Tibial nerve (tissue), 4 donors: ENCODE measurements around the gene TUBGCP5. TPM values are rescaled to one million over a fixed set of nuclear protein-coding genes. Genes with fewer than 3 reads are reported as not detected.
A peak's percentile ranks its signal among the peaks of the same experiment; 100 is the strongest.
"Not testable (repeated sequence)": the region's sequence is repeated elsewhere in the genome, so short reads cannot be mapped to it uniquely, and the experiment has no call there.

Experiments
- DNase-seq, 2 donors: peaks; one replicate each; pipeline ENCODE4 v3.0.0-alpha.2; 2019; ENCODE audit warnings: low spot score in 2 of 2
- H3K27ac ChIP-seq, 4 donors: fragments of 200-600 bp; sonication (generic) in 3 of 4; one replicate each; pipeline ENCODE4 v1.5.1; 2017 to 2019; ENCODE audit warnings: mild to moderate bottlenecking in 1 of 4
- H3K27me3 ChIP-seq, 2 donors: fragments of 200-600 bp; sonication (generic) in 1 of 2; one replicate each; pipeline versions ENCODE4 v1.5.1 to v1.6.0; 2017 to 2019
- H3K36me3 ChIP-seq, 3 donors: fragments of 200-600 bp; sonication (generic); one replicate each; pipeline ENCODE4 v1.5.1; 2018 to 2019
- H3K4me1 ChIP-seq, 4 donors: fragments of 200-600 bp; sonication (generic) in 3 of 4; one replicate each; pipeline ENCODE4 v1.5.1; 2017 to 2019
- H3K4me3 ChIP-seq, 4 donors: fragments of 200-600 bp; sonication (generic) in 3 of 4; one replicate each; pipeline ENCODE4 v1.5.1; 2017 to 2019; ENCODE audit warnings: mild to moderate bottlenecking in 1 of 4, moderate library complexity in 1 of 4
- H3K9me3 ChIP-seq, 4 donors: fragments of 200-600 bp; sonication (generic) in 3 of 4; one replicate each; pipeline ENCODE4 v1.5.1; 2017 to 2019
- EP300 ChIP-seq, 2 donors: sonication (generic); formaldehyde crosslinking; IDR thresholded peaks; one replicate each; pipeline ENCODE4 v1.6.1; 2017; ENCODE audit warnings: antibody characterized with exemption in 2 of 2, mild to moderate bottlenecking in 1 of 2
- POLR2A ChIP-seq, 2 donors: fragments of 450-650 bp; IDR thresholded peaks; one replicate each; pipeline ENCODE4 v1.6.1; 2017; ENCODE audit warnings: antibody characterized with exemption in 2 of 2, mild to moderate bottlenecking in 2 of 2, moderate library complexity in 2 of 2
- WGBS, 2 donors: methylation state at CpG; one replicate each; pipeline ENCODE4 v1.1.5; 2018; 5-methylcytosine and 5-hydroxymethylcytosine counted together
- total RNA-seq, 4 donors: library from RNA; depleted of rRNA; stranded (reverse); fragments of >200 nt; gene quantifications; one replicate each; pipeline ENCODE4 v1.1.0, GENCODE V29; 2016
- TF ChIP-seq, protein P1 (sequence below), 5 experiments: fragments of 200-600 bp in 3 of 5; fragments of 450-650 bp in 2 of 5; sonication (generic) in 3 of 5; IDR thresholded peaks; one replicate each; pipeline ENCODE4 v1.5.1; 2016 to 2019; ENCODE audit warnings: antibody characterized with exemption in 5 of 5, mild to moderate bottlenecking in 3 of 5, moderate library complexity in 2 of 5

TUBGCP5 gene
- total RNA-seq, 4 donors from 2014 or later = 26.3 to 47.3 (median 31.6) TPM

- H3K27me3 ChIP-seq = no peaks in the 10 kb centered on the region
- no peaks in the 10 kb centered on the region for H3K9me3 ChIP-seq
- DNase-seq = no peak
- H3K27ac ChIP-seq = no peak overlapping the region
- H3K36me3 ChIP-seq = peaks cover 0 to 55% (median 0%) of the 10 kb centered on the region in 3 donors
- 48 to 64% methylated on average over 5 of the region's 5 CpGs for WGBS, 2 donors
- TF ChIP-seq POLR2A (IDR thresholded peaks at IDR 0.05) = no peak
- TF ChIP-seq, protein P1, sequence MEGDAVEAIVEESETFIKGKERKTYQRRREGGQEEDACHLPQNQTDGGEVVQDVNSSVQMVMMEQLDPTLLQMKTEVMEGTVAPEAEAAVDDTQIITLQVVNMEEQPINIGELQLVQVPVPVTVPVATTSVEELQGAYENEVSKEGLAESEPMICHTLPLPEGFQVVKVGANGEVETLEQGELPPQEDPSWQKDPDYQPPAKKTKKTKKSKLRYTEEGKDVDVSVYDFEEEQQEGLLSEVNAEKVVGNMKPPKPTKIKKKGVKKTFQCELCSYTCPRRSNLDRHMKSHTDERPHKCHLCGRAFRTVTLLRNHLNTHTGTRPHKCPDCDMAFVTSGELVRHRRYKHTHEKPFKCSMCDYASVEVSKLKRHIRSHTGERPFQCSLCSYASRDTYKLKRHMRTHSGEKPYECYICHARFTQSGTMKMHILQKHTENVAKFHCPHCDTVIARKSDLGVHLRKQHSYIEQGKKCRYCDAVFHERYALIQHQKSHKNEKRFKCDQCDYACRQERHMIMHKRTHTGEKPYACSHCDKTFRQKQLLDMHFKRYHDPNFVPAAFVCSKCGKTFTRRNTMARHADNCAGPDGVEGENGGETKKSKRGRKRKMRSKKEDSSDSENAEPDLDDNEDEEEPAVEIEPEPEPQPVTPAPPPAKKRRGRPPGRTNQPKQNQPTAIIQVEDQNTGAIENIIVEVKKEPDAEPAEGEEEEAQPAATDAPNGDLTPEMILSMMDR (IDR thresholded peaks at IDR 0.05) = no peak
- TF ChIP-seq EP300 (IDR thresholded peaks at IDR 0.05) = no peak
- H3K4me1 ChIP-seq = no peaks in the 10 kb centered on the region
- H3K4me3 ChIP-seq = no peak overlapping the region
Observed at GRCh38 chr15:22992024-22992326, 47.4 kb downstream of the TUBGCP5 start.

- no peak for DNase-seq
- Histone ChIP-seq H3K4me3 (no peak overlapping the region), H3K27ac (no peak overlapping the region), H3K4me1 (no peaks in the 10 kb centered on the region), H3K9me3 (no peaks in the 10 kb centered on the region), H3K27me3 (no peaks in the 10 kb centered on the region), H3K36me3 (peaks cover 0 to 33% (median 0%) of the 10 kb centered on the region in 3 donors)
- TF ChIP-seq, protein P1 (IDR thresholded peaks at IDR 0.05) = no peak
- WGBS, 2 donors = 74 to 78% methylated on average over 7 of the region's 7 CpGs
Observed at GRCh38 chr15:22989576-22990477, 49.5 kb downstream of the TUBGCP5 start.

DNA sequence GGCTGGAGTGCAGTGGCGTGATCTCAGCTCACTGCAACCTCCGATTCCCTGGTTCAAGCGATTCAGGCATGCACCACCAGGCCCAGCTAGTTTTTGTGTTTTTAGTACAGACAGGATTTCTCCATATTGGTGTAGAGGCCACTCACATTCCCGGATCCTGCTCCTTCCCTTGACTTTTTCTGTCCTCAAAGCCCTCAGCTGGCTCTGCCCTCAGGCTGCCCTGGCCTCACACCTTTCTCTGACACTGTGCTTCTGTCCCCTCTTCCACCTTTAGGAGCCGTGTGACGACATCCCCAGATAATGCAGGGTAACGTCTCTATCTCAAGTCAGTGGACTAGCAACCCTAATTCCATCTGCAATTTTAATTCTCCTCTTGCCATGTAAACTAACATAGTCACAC, 50.6 kb downstream of the TUBGCP5 start:
- H3K36me3 ChIP-seq = peaks cover 0 to 23% (median 0%) of the 10 kb centered on the region in 3 donors
- H3K27me3 ChIP-seq = no peaks in the 10 kb centered on the region
- H3K9me3 ChIP-seq = no peaks in the 10 kb centered on the region
- H3K4me1 ChIP-seq = no peaks in the 10 kb centered on the region
- TF ChIP-seq POLR2A (IDR thresholded peaks at IDR 0.05) = no peak
- no peak for TF ChIP-seq EP300 (IDR thresholded peaks at IDR 0.05)
- TF ChIP-seq, protein P1 (IDR thresholded peaks at IDR 0.05) = no peak
- H3K4me3 ChIP-seq = no peak overlapping the region
- no peak for DNase-seq
- 86 to 87% methylated on average over 7 of the region's 7 CpGs for WGBS, 2 donors
- no peak overlapping the region for H3K27ac ChIP-seq

- peaks cover 0 to 22% (median 7%) of the 10 kb centered on the region in 4 donors for H3K4me1 ChIP-seq
- not testable (repeated sequence) for H3K36me3 ChIP-seq, H3K4me3 ChIP-seq, DNase-seq, H3K27ac ChIP-seq, H3K27me3 ChIP-seq, H3K9me3 ChIP-seq
- WGBS, 2 donors = 84 to 87% methylated on average over 11 of the region's 11 CpGs
Observed at GRCh38 chr15:22981931-22982330, 57.4 kb downstream of the TUBGCP5 start.

DNA sequence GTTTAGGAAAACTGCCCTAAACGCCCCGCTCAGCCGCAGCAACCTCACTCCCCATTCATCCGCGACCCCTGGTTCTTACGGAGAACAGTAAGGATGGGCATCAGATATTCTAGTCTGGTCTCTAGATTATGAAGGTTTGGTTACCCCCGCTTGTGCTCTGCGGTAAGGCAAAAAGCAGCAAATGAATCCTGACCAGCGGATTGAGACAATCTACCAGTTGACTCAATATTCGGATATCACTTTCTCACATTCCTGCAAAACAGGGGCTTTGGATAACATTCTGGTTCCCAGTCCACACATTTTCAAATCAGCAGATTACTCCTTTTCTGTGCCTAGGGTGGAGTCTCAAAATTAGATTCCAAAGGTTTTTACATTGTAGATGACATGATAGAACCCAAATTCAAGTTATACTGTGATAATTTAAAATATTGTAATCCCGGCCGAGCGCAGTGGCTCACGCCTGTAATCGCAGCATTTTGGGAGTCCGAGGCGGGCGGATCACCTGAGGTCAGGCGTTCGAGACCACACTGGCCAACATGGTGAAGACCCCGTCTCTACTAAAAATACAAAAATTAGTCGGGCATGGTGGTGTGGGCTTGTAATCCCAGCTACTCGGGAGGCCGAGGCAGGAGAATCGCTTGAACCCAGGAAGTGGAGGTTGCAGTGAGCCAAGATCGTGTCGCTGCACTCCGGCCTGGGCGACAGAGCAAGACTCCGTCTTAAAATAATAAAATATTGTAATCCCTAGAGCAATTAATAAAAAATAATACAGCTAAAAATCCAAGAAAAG, 58.1 kb downstream of the TUBGCP5 start:
- Histone ChIP-seq H3K4me1 (peaks cover 0 to 22% (median 7%) of the 10 kb centered on the region in 4 donors), H3K9me3 (no peaks in the 10 kb centered on the region), H3K36me3 (no peaks in the 10 kb centered on the region), H3K4me3 (peak overlapping the region; percentile 72 to 76 (median 76)), H3K27ac (peak overlapping the region; percentile 55 to 91 (median 85)), H3K27me3 (no peaks in the 10 kb centered on the region)
- DNase-seq = no peak
- TF ChIP-seq POLR2A (IDR thresholded peaks at IDR 0.05) (no peak), EP300 (IDR thresholded peaks at IDR 0.05) (no peak)
- TF ChIP-seq, protein P1 (IDR thresholded peaks at IDR 0.05) = no peak
- 68 to 71% methylated on average over 30 of the region's 30 CpGs for WGBS, 2 donors
